MG63 (cell line): ENCODE results near the gene FAM83B. TPM values are rescaled to one million over a fixed set of nuclear protein-coding genes. Genes with fewer than 3 reads are reported as not detected.
"Not testable (repeated sequence)": the region's sequence is repeated elsewhere in the genome, so short reads cannot be mapped to it uniquely, and the experiment has no call there.

ENCODE experiments used
- DNase-seq: peaks from one replicate; pipeline ENCODE4 v3.0.0-alpha.2; 2020
- H3K27me3 ChIP-seq: fragments of 250-450 bp; sonication (Bioruptor Pico); 2 replicates; pipeline ENCODE4 v1.5.1; 2020; ENCODE audit warnings: mild to moderate bottlenecking, moderate library complexity
- H3K36me3 ChIP-seq: fragments of 250-450 bp; sonication (Bioruptor Pico); 2 replicates; pipeline ENCODE4 v1.5.1; 2020; ENCODE audit warnings: mild to moderate bottlenecking, moderate library complexity
- H3K4me3 ChIP-seq: fragments of 250-450 bp; sonication (Bioruptor Pico); 2 replicates; pipeline ENCODE4 v1.5.1; 2020; ENCODE audit warnings: mild to moderate bottlenecking, moderate library complexity
- H3K9me3 ChIP-seq: fragments of 250-450 bp; sonication (Bioruptor Pico); 2 replicates; pipeline ENCODE4 v1.5.1; 2020; ENCODE audit warnings: mild to moderate bottlenecking, moderate library complexity
- total RNA-seq: library from RNA; depleted of rRNA; stranded (reverse); fragments of >200 nt; shearing (Covaris generic); gene quantifications from 2 replicates; pipeline ENCODE4 v1.2.3, GENCODE V29; 2014; ENCODE audit warnings: low replicate concordance

Gene FAM83B
- total RNA-seq, 1 experiment from 2014 or later: not detected

DNA sequence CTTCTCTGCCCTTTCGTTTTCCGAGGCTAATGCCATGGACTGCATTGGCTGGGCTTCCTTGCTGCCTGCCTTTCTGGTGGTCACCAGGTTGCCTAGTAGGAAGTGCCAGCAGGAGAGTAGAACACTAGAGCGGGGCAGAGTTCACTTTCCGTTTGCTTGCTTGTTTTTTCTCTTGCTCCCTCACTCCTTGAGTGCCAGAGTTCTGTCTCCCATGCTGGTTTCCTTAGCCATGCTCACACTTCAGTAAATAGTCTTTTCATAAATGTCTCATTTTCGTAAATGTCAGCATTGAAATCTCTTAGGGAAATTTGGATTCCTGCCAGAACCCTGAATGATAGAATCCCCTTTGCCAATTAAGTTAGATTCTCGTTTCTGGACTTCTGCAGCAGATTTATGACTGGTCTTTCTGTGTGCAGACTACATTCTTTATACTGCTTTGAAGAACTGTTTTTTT lies 63.9 kb downstream of the FAM83B start:
- DNase-seq: no peak
- no peak overlapping the region for H3K4me3 ChIP-seq
- no peaks in the 10 kb centered on the region for H3K9me3 ChIP-seq
- H3K27me3 ChIP-seq: no peaks in the 10 kb centered on the region
- H3K36me3 ChIP-seq: no peaks in the 10 kb centered on the region

DNA sequence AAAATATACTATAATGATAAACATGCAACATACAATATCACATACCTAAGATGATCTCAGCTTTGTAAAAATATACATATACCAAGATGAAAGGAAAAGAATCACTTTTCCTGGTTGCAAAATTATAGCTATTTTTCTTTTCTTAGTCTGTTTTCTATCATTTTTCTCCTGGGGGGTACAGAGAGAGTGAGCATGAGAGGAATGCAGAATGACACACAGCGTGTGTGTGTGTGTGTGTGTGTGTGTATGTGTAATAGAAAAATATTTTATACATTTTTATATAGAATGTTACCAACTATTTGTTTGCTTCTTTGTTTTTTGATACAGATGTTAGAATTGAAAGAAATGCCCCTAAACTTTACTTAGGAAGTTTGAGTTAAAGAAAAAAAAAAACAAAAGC lies 64.3 kb downstream of the FAM83B start:
- DNase-seq: no peak
- Histone ChIP-seq H3K4me3 (no peak overlapping the region), H3K27me3 (no peaks in the 10 kb centered on the region), H3K36me3 (no peaks in the 10 kb centered on the region), H3K9me3 (no peaks in the 10 kb centered on the region)

DNA sequence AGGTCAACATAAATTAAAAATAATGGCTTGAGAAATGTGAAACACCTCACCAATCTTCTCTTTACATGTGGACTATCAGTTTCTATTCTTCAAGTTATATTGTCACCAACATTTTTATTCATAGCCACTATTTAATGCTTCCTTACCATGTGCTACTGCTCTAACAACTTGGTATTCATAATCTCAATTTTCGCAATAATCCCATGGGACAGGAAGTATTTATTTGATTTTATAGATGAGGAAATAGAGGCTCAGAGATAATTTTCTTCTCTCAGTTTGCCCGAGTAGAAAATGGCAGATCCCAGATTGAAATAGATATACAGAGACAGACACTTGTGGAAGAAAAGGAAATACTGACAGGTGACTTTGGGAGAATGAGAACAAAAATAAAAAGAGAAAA lies 66.6 kb downstream of the FAM83B start:
- DNase-seq: no peak
- no peaks in the 10 kb centered on the region for H3K27me3 ChIP-seq
- no peaks in the 10 kb centered on the region for H3K9me3 ChIP-seq
- no peaks in the 10 kb centered on the region for H3K36me3 ChIP-seq
- no peak overlapping the region for H3K4me3 ChIP-seq

DNA sequence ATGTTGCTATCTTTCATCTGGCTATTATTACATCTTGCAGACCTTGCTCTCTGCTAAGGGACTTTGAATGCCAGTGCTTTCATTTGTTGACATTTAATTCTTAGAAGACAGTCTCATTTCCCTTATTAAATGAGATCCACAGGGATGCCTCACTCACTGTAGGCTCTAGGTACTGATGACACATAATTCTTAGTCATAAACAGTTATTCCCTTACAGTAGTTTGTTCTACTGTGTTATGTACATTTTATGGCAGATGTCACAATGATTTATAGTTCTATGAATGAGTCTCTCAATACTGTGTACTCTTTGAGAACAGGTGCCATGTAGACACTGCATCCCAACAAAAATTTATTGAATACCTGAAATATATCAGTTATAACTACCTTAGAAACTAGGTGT lies 70.3 kb downstream of the FAM83B start:
- Histone ChIP-seq H3K4me3 (no peak overlapping the region), H3K9me3 (no peaks in the 10 kb centered on the region), H3K27me3 (no peaks in the 10 kb centered on the region), H3K36me3 (no peaks in the 10 kb centered on the region)
- no peak for DNase-seq

DNA sequence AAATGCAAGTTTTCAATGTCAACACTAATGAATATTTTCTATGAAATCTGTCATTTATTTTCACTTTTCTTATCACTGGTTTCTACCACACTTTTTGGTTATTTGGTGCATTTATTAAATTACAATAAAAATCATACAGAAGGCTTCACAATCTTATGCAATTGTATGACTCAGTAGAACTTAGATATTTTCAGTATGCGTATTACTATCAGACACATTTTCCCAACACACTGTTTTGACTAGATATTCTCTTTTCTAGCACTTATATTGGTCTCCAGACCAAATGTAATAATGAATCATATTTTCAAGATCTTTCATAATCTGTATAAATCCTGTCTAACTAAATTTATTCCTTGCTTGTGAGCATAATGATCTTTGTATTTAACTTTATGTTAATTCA lies 74.1 kb downstream of the FAM83B start:
- Histone ChIP-seq H3K36me3 (no peaks in the 10 kb centered on the region), H3K4me3 (no peak overlapping the region), H3K9me3 (no peaks in the 10 kb centered on the region), H3K27me3 (no peaks in the 10 kb centered on the region)
- DNase-seq: no peak

DNA sequence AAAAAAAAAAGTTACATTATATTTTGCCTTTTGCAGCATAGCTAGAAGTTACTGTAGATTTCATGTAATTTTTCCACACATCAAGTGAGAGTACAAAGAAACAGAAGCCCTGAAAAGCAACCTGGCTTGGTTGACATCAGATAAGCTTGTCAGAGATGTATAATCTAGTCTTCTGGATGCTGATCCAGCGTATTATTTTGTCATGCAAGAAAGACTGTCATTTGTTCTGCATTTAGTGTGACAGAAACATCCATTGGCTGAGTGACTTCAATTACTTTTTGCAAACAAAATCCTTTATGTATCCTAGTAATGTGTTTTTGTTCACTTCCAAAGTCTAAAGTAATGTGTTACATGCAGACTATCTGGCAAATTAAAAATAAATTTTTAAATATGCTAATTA lies 75.3 kb downstream of the FAM83B start:
- Histone ChIP-seq H3K9me3 (no peaks in the 10 kb centered on the region), H3K4me3 (no peak overlapping the region), H3K36me3 (no peaks in the 10 kb centered on the region), H3K27me3 (no peaks in the 10 kb centered on the region)
- no peak for DNase-seq

DNA sequence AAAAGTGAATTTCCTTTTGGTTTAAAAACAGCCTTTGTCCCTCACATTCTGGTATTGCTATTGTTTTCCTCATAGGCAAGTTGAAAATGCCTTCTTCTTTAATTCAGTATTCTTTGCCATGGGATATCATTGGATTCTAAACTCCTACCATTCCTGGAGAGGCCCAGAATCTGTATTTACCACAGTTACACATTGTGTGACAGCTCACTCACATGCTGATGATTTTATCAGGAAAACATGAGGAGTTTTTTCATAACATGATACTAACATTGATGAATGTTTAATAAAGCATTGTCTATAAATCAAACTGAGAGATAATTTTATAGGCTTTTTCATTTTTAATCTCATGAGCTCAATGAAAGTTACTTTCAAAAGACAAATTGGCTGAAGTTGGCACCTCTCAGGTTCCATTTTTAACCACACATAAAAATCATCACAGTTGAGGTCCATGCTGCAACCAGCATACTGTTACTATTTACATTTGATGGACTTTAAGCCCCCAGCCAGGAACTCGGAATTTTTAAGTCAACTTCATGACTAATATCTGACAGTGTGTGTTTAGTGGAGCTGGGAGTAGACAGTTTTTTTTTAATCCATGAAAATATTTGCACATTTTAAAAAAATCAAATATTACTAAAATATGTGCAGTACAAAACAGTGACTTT lies 82.8 kb downstream of the FAM83B start:
- Histone ChIP-seq H3K9me3 (no peaks in the 10 kb centered on the region), H3K27me3 (no peaks in the 10 kb centered on the region), H3K36me3 (no peaks in the 10 kb centered on the region), H3K4me3 (no peak overlapping the region)
- DNase-seq: no peak

DNA sequence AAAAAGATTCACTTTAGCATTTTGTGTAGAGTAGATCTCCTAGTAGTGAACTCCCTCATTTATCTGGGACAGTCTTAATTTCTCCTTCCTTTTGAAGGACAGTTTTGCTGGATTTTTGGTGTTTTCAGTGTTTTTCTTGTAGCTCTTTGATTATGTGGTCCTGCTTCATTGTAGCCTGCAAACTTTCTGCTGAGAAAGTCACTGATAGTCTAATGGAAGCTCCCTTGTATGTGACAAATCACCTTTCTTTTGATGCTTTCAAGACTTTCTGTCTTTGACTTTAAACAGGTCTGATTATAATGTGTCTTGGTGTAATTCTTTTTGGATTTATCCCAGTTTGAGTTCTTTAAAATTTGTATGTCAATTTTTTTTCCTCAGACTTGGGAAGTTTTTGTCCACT lies 86.1 kb downstream of the FAM83B start:
- Histone ChIP-seq H3K36me3 (no peaks in the 10 kb centered on the region), H3K27me3 (no peaks in the 10 kb centered on the region), H3K9me3 (no peaks in the 10 kb centered on the region), H3K4me3 (no peak overlapping the region)
- no peak for DNase-seq

DNA sequence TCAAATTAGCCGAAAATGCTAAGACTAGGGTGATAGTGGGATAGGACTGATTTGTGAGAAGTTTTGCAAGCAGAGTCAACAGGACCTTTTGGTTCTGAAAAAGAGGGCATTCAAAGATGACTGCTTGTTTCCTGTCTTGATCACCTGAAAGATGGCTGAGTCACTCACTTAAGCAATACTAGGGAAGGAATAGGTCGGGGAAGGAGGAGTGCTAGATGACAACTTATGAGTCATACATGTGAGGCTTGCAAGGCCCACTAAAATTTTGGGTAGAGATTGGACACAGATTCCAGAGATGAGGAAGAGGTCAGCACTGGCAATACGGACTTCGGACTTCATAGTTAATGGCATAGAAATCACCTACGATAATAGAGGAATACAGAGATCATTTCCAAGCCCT lies 89.2 kb downstream of the FAM83B start:
- Histone ChIP-seq H3K36me3 (no peaks in the 10 kb centered on the region), H3K27me3 (no peaks in the 10 kb centered on the region), H3K9me3 (no peaks in the 10 kb centered on the region), H3K4me3 (no peak overlapping the region)
- DNase-seq: no peak

DNA sequence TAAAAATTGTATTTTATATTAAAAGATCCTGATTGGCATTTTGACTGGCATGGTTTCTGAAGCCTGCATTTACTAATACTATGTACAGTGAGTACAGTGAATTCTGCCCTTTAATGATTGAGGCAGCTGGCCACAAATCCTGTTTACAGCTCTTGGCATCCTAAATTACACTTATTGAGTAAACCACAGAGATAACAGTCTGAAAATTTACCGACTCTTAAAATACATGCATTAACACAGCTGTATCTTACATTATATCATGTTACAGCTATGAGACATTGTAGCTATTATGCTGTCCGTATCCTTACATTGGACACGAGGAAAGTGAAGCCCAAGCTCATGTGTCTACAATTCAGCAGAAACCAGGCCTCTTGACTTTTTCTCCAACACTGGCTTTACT lies 90.8 kb downstream of the FAM83B start:
- H3K9me3 ChIP-seq: no peaks in the 10 kb centered on the region
- no peaks in the 10 kb centered on the region for H3K27me3 ChIP-seq
- no peak for DNase-seq
- H3K4me3 ChIP-seq: no peak overlapping the region
- no peaks in the 10 kb centered on the region for H3K36me3 ChIP-seq

DNA sequence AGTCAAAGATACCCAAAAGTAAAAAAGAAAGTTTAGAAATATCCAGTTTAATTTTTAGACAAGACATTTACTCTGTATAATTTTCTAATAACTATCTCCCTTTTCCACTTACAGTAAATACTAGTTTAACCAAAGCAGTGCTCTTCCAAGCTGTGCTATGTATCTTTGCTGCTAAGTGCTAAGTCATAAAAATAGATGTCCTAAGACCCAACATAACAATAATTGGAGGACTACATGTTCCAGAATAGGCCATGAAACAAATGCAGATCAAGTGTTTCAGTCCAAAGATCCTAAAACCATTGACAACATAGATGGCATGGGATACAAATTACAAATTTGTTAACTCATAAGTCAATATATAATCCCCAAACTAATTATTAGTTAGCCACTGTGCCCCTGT lies 111.1 kb downstream of the FAM83B start:
- Histone ChIP-seq H3K27me3 (no peaks in the 10 kb centered on the region), H3K9me3 (no peaks in the 10 kb centered on the region), H3K4me3 (no peak overlapping the region), H3K36me3 (no peaks in the 10 kb centered on the region)
- DNase-seq: no peak

DNA sequence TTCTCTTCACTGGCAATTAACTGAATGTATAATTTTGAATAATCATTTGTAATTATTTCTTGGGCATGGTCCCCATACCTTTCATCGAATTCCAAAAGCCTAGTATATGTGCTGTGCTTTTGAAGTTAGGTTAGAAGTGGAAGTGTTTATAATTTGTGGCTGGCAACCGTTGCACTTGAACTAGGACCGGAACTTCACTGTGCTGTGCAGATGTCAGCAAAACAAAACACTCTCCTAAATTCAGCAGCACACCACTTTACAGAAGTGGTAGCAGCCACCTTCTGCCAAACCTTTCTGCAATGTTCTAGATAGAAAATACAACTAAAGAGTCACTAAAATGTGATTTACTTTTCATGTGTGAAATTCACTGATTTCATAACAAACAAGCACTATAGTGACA lies 111.9 kb downstream of the FAM83B start:
- DNase-seq: no peak
- no peaks in the 10 kb centered on the region for H3K9me3 ChIP-seq
- no peaks in the 10 kb centered on the region for H3K36me3 ChIP-seq
- H3K4me3 ChIP-seq: no peak overlapping the region
- no peaks in the 10 kb centered on the region for H3K27me3 ChIP-seq

DNA sequence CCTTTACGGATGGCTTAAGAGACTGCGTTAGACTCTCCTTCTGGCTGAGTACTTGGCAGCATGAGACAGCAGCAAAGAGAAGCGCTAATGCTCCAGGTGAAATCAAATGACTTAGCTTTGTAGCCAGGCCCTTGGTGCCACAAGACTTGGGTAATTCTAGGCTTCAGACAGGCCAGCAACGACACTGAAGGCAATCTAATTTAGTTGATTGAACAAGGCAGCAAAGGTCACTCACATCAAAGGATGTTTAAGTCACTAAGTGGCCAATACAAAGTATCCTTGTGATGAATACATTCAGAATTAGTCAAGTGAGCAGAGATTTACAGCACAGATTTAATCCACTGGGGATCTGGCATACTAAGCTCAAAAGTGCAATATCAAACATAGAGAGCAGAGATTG lies 113.2 kb downstream of the FAM83B start:
- DNase-seq: no peak
- H3K36me3 ChIP-seq: no peaks in the 10 kb centered on the region
- no peak overlapping the region for H3K4me3 ChIP-seq
- H3K9me3 ChIP-seq: no peaks in the 10 kb centered on the region
- H3K27me3 ChIP-seq: no peaks in the 10 kb centered on the region

DNA sequence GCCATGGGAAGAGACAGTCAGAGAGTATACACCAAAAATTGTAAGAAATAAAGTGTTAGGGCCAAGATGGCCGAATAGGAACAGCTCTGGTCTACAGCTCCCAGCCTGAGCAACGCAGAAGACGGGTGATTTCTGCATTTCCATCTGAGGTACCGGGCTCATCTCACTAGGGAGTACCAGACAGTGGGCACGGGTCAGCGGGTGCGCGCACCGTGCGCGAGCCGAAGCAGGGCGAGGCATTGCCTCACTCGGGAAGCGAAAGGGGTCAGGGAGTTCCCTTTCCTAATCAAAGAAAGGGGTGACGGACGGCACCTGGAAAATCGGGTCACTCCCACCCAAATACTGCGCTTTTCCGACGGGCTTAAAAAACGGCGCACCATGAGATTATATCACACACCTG lies 114.8 kb downstream of the FAM83B start:
- not testable (repeated sequence) for H3K9me3 ChIP-seq, H3K36me3 ChIP-seq, H3K27me3 ChIP-seq, H3K4me3 ChIP-seq, DNase-seq

DNA sequence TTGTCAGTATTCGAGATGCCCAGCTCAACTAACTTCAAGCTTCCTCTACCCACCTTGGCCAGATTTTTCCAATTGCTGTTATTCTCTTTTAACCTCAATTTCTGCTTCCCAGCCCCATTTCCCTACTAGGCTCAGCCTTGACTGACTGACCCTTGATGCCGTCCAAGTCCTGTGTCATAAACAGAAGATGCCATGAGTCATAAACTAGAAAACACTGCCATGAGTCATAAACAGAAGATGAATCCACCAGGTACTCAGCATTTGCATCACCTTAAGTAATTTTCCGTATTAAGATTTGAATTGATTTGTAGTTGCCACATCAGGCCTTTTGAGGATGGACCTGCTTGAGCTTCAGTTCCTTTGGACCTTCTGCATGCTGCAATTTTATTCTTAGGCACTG lies 123.8 kb downstream of the FAM83B start:
- no peak for DNase-seq
- no peak overlapping the region for H3K4me3 ChIP-seq
- H3K27me3 ChIP-seq: no peaks in the 10 kb centered on the region
- H3K36me3 ChIP-seq: no peaks in the 10 kb centered on the region
- no peaks in the 10 kb centered on the region for H3K9me3 ChIP-seq

DNA sequence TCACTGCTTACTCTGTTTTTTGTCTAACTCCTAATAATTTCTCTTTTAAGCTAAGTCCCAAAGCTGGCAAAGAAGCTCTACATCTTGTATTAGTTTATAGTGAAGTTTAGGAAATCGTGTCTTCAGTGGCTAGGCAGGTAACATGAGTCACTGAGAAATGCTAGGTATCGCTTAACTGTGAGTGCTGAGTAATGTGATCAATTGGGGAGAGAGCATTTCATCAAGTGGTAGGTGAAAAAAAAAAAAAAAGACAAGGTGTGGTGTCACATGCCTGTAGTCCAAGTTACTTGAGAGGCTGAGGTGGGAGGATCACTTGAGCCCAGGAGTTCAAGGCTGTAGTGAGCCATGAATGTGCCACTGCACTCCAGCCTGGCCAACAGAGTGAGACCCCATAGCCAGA lies 125.3 kb downstream of the FAM83B start:
- Histone ChIP-seq H3K27me3 (no peaks in the 10 kb centered on the region), H3K4me3 (no peak overlapping the region), H3K36me3 (no peaks in the 10 kb centered on the region), H3K9me3 (no peaks in the 10 kb centered on the region)
- DNase-seq: no peak

DNA sequence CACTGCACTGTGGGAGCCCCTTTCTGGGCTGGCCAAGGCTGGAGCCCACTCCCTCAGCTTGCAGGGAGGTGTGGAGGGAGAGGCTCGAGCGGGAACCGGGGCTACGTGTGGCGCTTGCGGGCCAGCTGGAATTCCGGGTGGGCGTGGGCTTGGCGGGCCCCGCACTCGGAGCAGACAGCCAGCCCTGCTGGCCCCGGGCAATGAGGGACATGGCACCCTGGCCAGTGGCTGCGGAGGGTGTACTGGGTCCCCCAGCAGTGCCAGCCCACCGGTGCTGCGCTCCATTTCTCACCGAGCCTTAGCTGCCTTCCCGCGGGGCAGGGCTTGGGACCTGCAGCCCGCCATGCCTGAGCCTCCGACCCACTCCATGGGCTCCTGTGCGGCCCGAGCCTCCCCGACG lies 132.6 kb downstream of the FAM83B start:
- DNase-seq, H3K9me3 ChIP-seq, H3K36me3 ChIP-seq, H3K27me3 ChIP-seq, H3K4me3 ChIP-seq: not testable (repeated sequence)

DNA sequence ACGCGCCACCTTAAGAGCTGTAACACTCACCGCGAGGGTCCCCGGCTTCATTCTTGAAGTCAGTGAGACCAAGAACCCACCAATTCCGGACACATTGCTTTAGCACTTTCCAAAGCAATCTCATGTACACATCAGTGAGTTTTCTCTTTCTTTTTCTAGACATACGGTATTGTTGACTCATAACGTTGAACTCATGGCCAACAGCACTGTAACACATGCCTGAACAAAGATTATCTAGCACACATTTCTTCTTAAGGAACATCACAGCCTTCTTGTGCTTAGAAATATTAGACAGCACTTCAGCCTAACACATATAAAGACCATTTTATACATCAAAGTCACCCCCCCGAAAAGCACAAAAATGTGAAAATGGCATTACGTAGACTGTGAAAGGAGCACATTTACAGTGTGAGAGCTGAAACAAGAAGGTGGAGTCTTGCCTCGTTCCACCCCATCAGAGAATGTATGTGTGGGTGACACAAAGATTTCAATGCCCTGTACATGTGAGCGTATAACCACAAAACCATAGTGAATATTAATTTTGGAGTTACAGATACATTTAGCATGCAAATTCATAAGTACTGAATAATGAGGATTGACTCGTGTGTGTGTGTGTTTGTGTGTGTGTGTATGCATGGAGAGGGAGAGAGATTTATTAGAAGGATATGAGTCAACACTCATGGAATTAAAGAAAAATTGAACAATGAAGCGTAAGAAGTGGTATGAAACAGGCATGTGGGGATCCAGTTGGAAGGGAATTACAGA lies 134.1 kb downstream of the FAM83B start:
- no peak overlapping the region for H3K4me3 ChIP-seq
- H3K27me3 ChIP-seq: no peaks in the 10 kb centered on the region
- DNase-seq: no peak
- no peaks in the 10 kb centered on the region for H3K36me3 ChIP-seq
- H3K9me3 ChIP-seq: no peaks in the 10 kb centered on the region
